ENCODE measurements around the gene USP19. TPM values are rescaled to one million over a fixed set of nuclear protein-coding genes. Genes with fewer than 3 reads are reported as not detected.
A peak's percentile ranks its signal among the peaks of the same experiment; 100 is the strongest.

Gene USP19
- total RNA-seq, 2 donors from 2014 or later, result 49.3 to 58.7 TPM

- TF ChIP-seq CTCF (IDR thresholded peaks at IDR 0.05), result no peak
- H3K4me1 ChIP-seq, result peaks cover 0 to 19% of the 10 kb centered on the region in 2 donors
- H3K27ac ChIP-seq, result no peak overlapping the region
- no peak for DNase-seq (ENCODE audit: low spot score)
- peaks cover 12% of the 10 kb centered on the region for H3K36me3 ChIP-seq
- no peaks in the 10 kb centered on the region for H3K9me3 ChIP-seq
- H3K4me3 ChIP-seq, result no peak overlapping the region
- H3K27me3 ChIP-seq, result no peaks in the 10 kb centered on the region
Measured at GRCh38 chr3:49135499-49135898, 14.9 kb upstream of the USP19 start.

- no peaks in the 10 kb centered on the region for H3K27me3 ChIP-seq
- H3K4me3 ChIP-seq, result peak overlapping the region in 1 of 2 donors; percentile 67
- peaks cover 20% of the 10 kb centered on the region for H3K36me3 ChIP-seq
- no peak for TF ChIP-seq CTCF (IDR thresholded peaks at IDR 0.05)
- no peaks in the 10 kb centered on the region for H3K9me3 ChIP-seq
- DNase-seq (ENCODE audit: low spot score), result no peak
- H3K4me1 ChIP-seq, result peaks cover 0 to 27% of the 10 kb centered on the region in 2 donors
- peak overlapping the region; percentile 90 to 92 for H3K27ac ChIP-seq
Measured at GRCh38 chr3:49134471-49135265, 14.0 kb upstream of the USP19 start.

GRCh38 chr3:49133226-49133951 lies 12.8 kb upstream of the USP19 start:
- Histone ChIP-seq H3K4me1 (peaks cover 0 to 31% of the 10 kb centered on the region in 2 donors), H3K4me3 (peak overlapping the region; percentile 67 to 78), H3K27me3 (no peaks in the 10 kb centered on the region), H3K36me3 (peaks cover 33% of the 10 kb centered on the region), H3K9me3 (no peaks in the 10 kb centered on the region), H3K27ac (peak overlapping the region; percentile 90 to 92)
- TF ChIP-seq CTCF (IDR thresholded peaks at IDR 0.05), result peak in 1 of 2 donors; percentile 6
- peak; percentile 89 for DNase-seq (ENCODE audit: low spot score)

GRCh38 chr3:49132437-49133225 lies 12.0 kb upstream of the USP19 start, which contains the start of gene LAMB2:
Gene LAMB2, minus strand, starts transcription at chr3:49133050. Its CDS starts 183 bp downstream, at chr3:49132867.
- Histone ChIP-seq H3K27me3 (no peaks in the 10 kb centered on the region), H3K9me3 (no peaks in the 10 kb centered on the region), H3K4me3 (peak within 1 kb of the TSS; percentile 67 to 78), H3K36me3 (peaks cover 41% of the 10 kb centered on the region), H3K4me1 (peaks cover 0 to 31% of the 10 kb centered on the region in 2 donors), H3K27ac (peak within 1 kb of the TSS; percentile 90 to 92)
- TF ChIP-seq CTCF (IDR thresholded peaks at IDR 0.05), result peak; percentile 14 to 34
- peak; percentile 81 for DNase-seq (ENCODE audit: low spot score)

- peak overlapping the region; percentile 90 to 92 for H3K27ac ChIP-seq
- H3K27me3 ChIP-seq, result no peaks in the 10 kb centered on the region
- peaks cover 44% of the 10 kb centered on the region for H3K36me3 ChIP-seq
- peak overlapping the region; percentile 67 to 78 for H3K4me3 ChIP-seq
- H3K9me3 ChIP-seq, result no peaks in the 10 kb centered on the region
- no peak for TF ChIP-seq CTCF (IDR thresholded peaks at IDR 0.05)
- H3K4me1 ChIP-seq, result peaks cover 0 to 31% of the 10 kb centered on the region in 2 donors
- DNase-seq (ENCODE audit: low spot score), result no peak
Measured at GRCh38 chr3:49132073-49132436, 11.4 kb upstream of the USP19 start.
